ENCODE results near the gene SNX14. TPM values are rescaled to one million over a fixed set of nuclear protein-coding genes. Genes with fewer than 3 reads are reported as not detected.

SNX14 gene
- total and polyA plus RNA-seq, 4 donors = 45.9 to 171 (median 91.3) TPM

DNA sequence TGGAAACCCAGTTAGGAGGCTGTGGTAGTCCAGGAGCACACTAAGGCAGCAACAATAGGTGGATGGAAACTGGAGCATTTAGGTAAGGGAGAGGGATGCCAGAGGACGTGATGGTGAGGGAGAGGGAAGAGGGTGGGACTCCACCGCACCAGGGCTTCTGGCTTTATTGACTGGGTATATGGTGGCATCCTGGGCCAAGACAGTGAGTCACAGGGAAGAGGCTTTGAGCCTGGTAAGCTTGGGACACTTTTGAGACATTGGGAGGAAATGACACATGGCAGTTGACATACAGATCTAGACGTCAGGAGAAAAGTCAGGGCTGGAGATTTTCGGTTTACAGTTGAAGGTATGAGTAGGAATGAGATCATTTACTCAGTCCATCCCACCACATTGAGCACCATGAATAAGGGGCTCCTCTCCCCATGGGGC is 128.9 kb downstream of the SNX14 start:
- peaks cover 0 to 20% (median 2%) of the 10 kb centered on the region in 5 donors for H3K4me1 ChIP-seq (ENCODE audit: control insufficient read depth in 5 of 5, insufficient read depth in 5 of 5, low read length in 5 of 5)
- DNase-seq = no peak
- no peak overlapping the region for H3K27ac ChIP-seq (ENCODE audit: low read depth in 1 of 2, low read length in 1 of 2)
- no peaks in the 10 kb centered on the region for H3K27me3 ChIP-seq (ENCODE audit: control insufficient read depth in 3 of 3, insufficient read depth in 3 of 3, low read length in 2 of 3)
- peaks cover 0 to 2% (median 0%) of the 10 kb centered on the region in 4 donors for H3K9me3 ChIP-seq (ENCODE audit: control insufficient read depth in 4 of 4, insufficient read depth in 3 of 4, low read length in 3 of 4)
- peaks cover 0 to 2% (median under 1%) of the 10 kb centered on the region in 4 donors for H3K36me3 ChIP-seq (ENCODE audit: control insufficient read depth in 4 of 4, insufficient read depth in 4 of 4, low read length in 4 of 4)
- no peak overlapping the region for H3K4me3 ChIP-seq
- H3K9ac ChIP-seq (ENCODE audit: insufficient read depth in 1 of 2, low read length in 2 of 2) = no peak overlapping the region
- TF ChIP-seq, protein P1, sequence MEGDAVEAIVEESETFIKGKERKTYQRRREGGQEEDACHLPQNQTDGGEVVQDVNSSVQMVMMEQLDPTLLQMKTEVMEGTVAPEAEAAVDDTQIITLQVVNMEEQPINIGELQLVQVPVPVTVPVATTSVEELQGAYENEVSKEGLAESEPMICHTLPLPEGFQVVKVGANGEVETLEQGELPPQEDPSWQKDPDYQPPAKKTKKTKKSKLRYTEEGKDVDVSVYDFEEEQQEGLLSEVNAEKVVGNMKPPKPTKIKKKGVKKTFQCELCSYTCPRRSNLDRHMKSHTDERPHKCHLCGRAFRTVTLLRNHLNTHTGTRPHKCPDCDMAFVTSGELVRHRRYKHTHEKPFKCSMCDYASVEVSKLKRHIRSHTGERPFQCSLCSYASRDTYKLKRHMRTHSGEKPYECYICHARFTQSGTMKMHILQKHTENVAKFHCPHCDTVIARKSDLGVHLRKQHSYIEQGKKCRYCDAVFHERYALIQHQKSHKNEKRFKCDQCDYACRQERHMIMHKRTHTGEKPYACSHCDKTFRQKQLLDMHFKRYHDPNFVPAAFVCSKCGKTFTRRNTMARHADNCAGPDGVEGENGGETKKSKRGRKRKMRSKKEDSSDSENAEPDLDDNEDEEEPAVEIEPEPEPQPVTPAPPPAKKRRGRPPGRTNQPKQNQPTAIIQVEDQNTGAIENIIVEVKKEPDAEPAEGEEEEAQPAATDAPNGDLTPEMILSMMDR (IDR thresholded peaks at IDR 0.05; ENCODE audit: control extremely low read depth, extremely low read depth) = no peak
- WGBS, 2 donors = 48 to 62% methylated on average over 4 of the region's 4 CpGs
- no peak for ATAC-seq (ENCODE audit: insufficient read depth, low FRiP score)

DNA sequence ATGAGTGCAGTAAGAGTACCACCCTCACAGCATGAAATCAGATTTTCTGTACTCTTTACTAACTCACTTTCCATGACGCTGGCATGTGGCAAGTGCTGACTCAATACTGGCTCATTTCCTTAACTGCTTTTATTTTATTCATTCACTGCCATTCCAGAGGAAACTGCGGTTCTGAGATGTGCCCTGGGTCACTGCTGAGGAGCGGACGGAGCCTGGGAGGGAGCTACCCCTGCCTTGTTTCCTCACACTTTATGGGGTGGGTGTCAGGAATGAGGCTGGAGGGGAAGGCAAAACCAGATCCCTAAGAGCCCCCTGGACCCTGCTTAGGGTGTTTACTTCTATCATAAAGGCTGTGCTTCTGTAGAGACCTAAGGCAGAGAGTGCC is 129.4 kb downstream of the SNX14 start:
- DNase-seq = peak in 1 of 3 donors; percentile 25

DNA sequence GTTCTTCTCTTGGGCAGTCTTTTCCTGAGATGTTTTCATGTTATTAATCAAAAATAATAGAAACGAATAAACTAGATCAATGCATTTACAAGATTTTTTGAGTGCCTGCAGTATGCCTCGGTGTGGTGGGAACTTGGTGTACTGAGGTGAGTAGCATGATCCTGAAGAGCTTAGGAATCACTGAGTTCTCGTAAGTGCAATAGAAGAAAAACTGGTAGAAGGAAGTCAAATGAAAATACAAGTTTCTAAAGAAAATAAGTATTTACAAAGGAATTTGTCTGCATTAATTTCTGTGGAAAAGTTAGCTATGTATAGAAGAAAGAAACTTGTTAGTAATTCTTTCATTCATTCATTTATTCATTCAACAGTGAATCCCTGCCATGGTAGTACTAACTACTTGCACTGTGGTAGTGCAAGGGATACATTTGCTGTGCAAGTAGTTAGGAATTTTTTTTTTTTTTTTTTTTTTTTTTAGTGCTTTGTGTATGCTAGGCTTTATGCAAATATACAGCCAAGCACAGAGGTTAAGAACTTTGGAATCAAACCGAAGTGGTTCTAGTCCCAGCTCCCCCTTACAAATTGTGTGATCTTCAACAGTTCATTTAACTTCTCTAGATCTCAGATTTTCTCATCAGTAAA is 129.9 kb downstream of the SNX14 start:
- H3K9ac ChIP-seq (ENCODE audit: insufficient read depth in 1 of 2, low read length in 2 of 2) = no peak overlapping the region
- H3K27ac ChIP-seq (ENCODE audit: low read depth in 1 of 2, low read length in 1 of 2) = no peak overlapping the region
- no peak for DNase-seq
- no peak for ATAC-seq (ENCODE audit: insufficient read depth, low FRiP score)
- WGBS, 2 donors = 75 to 82% methylated on average over 4 of the region's 4 CpGs
- TF ChIP-seq, protein P1 (IDR thresholded peaks at IDR 0.05; ENCODE audit: control extremely low read depth, extremely low read depth) = no peak
- no peaks in the 10 kb centered on the region for H3K27me3 ChIP-seq (ENCODE audit: control insufficient read depth in 3 of 3, insufficient read depth in 3 of 3, low read length in 2 of 3)
- peaks cover 0 to 18% (median 2%) of the 10 kb centered on the region in 5 donors for H3K4me1 ChIP-seq (ENCODE audit: control insufficient read depth in 5 of 5, insufficient read depth in 5 of 5, low read length in 5 of 5)
- H3K36me3 ChIP-seq (ENCODE audit: control insufficient read depth in 4 of 4, insufficient read depth in 4 of 4, low read length in 4 of 4) = peaks cover 0 to 2% (median 0%) of the 10 kb centered on the region in 4 donors
- no peak overlapping the region for H3K4me3 ChIP-seq
- H3K9me3 ChIP-seq (ENCODE audit: control insufficient read depth in 4 of 4, insufficient read depth in 3 of 4, low read length in 3 of 4) = peaks cover 0 to 2% (median 0%) of the 10 kb centered on the region in 4 donors

More for the DNA sequence above, 129.4 kb downstream of the SNX14 start:
- WGBS, 2 donors = 33% methylated on average over 4 of the region's 4 CpGs
- Histone ChIP-seq H3K36me3 (ENCODE audit: control insufficient read depth in 4 of 4, insufficient read depth in 4 of 4, low read length in 4 of 4) (peaks cover 0 to 2% (median 0%) of the 10 kb centered on the region in 4 donors), H3K27ac (ENCODE audit: low read depth in 1 of 2, low read length in 1 of 2) (peak overlapping the region in 1 of 2 donors; percentile 60), H3K9ac (ENCODE audit: insufficient read depth in 1 of 2, low read length in 2 of 2) (no peak overlapping the region), H3K4me3 (no peak overlapping the region), H3K9me3 (ENCODE audit: control insufficient read depth in 4 of 4, insufficient read depth in 3 of 4, low read length in 3 of 4) (peaks cover 0 to 2% (median 0%) of the 10 kb centered on the region in 4 donors), H3K4me1 (ENCODE audit: control insufficient read depth in 5 of 5, insufficient read depth in 5 of 5, low read length in 5 of 5) (peaks cover 0 to 18% (median 2%) of the 10 kb centered on the region in 5 donors), H3K27me3 (ENCODE audit: control insufficient read depth in 3 of 3, insufficient read depth in 3 of 3, low read length in 2 of 3) (no peaks in the 10 kb centered on the region)
- TF ChIP-seq, protein P1 (IDR thresholded peaks at IDR 0.05; ENCODE audit: control extremely low read depth, extremely low read depth) = no peak
- no peak for ATAC-seq (ENCODE audit: insufficient read depth, low FRiP score)

Measured in lung (tissue), 12 donors.